Ishikawa (cell line): ENCODE measurements around the gene ABHD2.

Experiments used
- CEBPB ChIP-seq: IDR thresholded peaks from 2 replicates; pipeline ENCODE4 v1.6.1; 2012
- CREB1 ChIP-seq: IDR thresholded peaks from 2 replicates; pipeline ENCODE4 v1.6.1; 2012; ENCODE audit warnings: low read depth
- EGR1 ChIP-seq: IDR thresholded peaks from 2 replicates; pipeline ENCODE4 v1.6.1; 2012
- EP300 ChIP-seq: IDR thresholded peaks from 2 replicates; pipeline ENCODE4 v1.6.1; 2012; ENCODE audit warnings: borderline replicate concordance
- FOXM1 ChIP-seq: IDR thresholded peaks from 2 replicates; pipeline ENCODE4 v1.6.1; 2012; ENCODE audit warnings: low read depth, borderline replicate concordance
- MAX ChIP-seq: IDR thresholded peaks from 2 replicates; pipeline ENCODE4 v1.6.1; 2012
- NFIC ChIP-seq: IDR thresholded peaks from 2 replicates; pipeline ENCODE4 v1.6.1; 2012
- RAD21 ChIP-seq: IDR thresholded peaks from 2 replicates; pipeline ENCODE4 v1.6.1; 2012; ENCODE audit warnings: low read depth
- REST ChIP-seq: IDR thresholded peaks from 2 replicates; pipeline ENCODE4 v1.6.1; 2012; ENCODE audit warnings: low read depth, mild to moderate bottlenecking
- TAF1 ChIP-seq: IDR thresholded peaks from 2 replicates; pipeline ENCODE4 v1.6.1; 2012; ENCODE audit warnings: low read depth, mild to moderate bottlenecking
- TCF12 ChIP-seq: IDR thresholded peaks from 2 replicates; pipeline ENCODE4 v1.6.1; 2012; ENCODE audit warnings: low read depth
- TEAD4 ChIP-seq: IDR thresholded peaks from 2 replicates; pipeline ENCODE4 v1.6.1; 2012
- USF1 ChIP-seq: IDR thresholded peaks from 2 replicates; pipeline ENCODE4 v1.6.1; 2012
- YY1 ChIP-seq: IDR thresholded peaks from 2 replicates; pipeline ENCODE4 v1.6.1; 2012; ENCODE audit warnings: low read depth
- ZBTB7A ChIP-seq: IDR thresholded peaks from 2 replicates; pipeline ENCODE4 v1.6.1; 2012; ENCODE audit warnings: low read depth

ABHD2 gene

GRCh38 chr15:89054873-89055272, 33.4 kb upstream of the ABHD2 start:
- TF ChIP-seq TAF1 (no peak), CEBPB (0 out of 2 replicates have a peak, but pooled peaks have one; percentile 11), EGR1 (no peak)

GRCh38 chr15:89057506-89058133, 30.6 kb upstream of the ABHD2 start:
- peak; percentile 98 for TF ChIP-seq RAD21
- TF ChIP-seq TEAD4: peak; percentile 55
- no peak for TF ChIP-seq USF1

GRCh38 chr15:89058376-89058775, 29.9 kb upstream of the ABHD2 start:
- TF ChIP-seq MAX: no peak
- no peak for TF ChIP-seq USF1
- no peak for TF ChIP-seq CEBPB
- no peak for TF ChIP-seq ZBTB7A
- TF ChIP-seq TAF1: no peak
- no peak for TF ChIP-seq FOXM1
- no peak for TF ChIP-seq NFIC
- no peak for TF ChIP-seq RAD21
- no peak for TF ChIP-seq EP300
- no peak for TF ChIP-seq EGR1
- TF ChIP-seq TEAD4: no peak
- TF ChIP-seq CREB1: no peak
- no peak for TF ChIP-seq YY1
- no peak for TF ChIP-seq TCF12
- TF ChIP-seq REST: no peak

GRCh38 chr15:89058876-89059405, 29.3 kb upstream of the ABHD2 start:
- TF ChIP-seq USF1: no peak
- no peak for TF ChIP-seq TCF12
- no peak for TF ChIP-seq RAD21
- TF ChIP-seq REST: no peak
- TF ChIP-seq TAF1: no peak
- no peak for TF ChIP-seq NFIC
- TF ChIP-seq ZBTB7A: no peak
- no peak for TF ChIP-seq EGR1
- TF ChIP-seq FOXM1: no peak
- no peak for TF ChIP-seq YY1
- TF ChIP-seq CEBPB: no peak
- no peak for TF ChIP-seq MAX
- TF ChIP-seq TEAD4: no peak
- no peak for TF ChIP-seq EP300

GRCh38 chr15:89066280-89066679, 22.0 kb upstream of the ABHD2 start:
- no peak for TF ChIP-seq TEAD4
- TF ChIP-seq EGR1: no peak
- no peak for TF ChIP-seq USF1
- no peak for TF ChIP-seq YY1
- no peak for TF ChIP-seq FOXM1
- no peak for TF ChIP-seq NFIC
- no peak for TF ChIP-seq EP300
- no peak for TF ChIP-seq CEBPB
- TF ChIP-seq TCF12: no peak
- TF ChIP-seq ZBTB7A: no peak
- no peak for TF ChIP-seq REST
- TF ChIP-seq CREB1: no peak
- no peak for TF ChIP-seq TAF1
- TF ChIP-seq MAX: no peak
- TF ChIP-seq RAD21: no peak
